CD4-positive, alpha-beta T cell treated with Interleukin-21 for 1 hour (primary cell): ENCODE measurements around the gene MAP3K4.
"Not testable (repeated sequence)": the region's sequence is repeated elsewhere in the genome, so short reads cannot be mapped to it uniquely, and the experiment has no call there.

Source experiments
- DNase-seq: peaks from one replicate; pipeline ENCODE4 v3.0.0-alpha.2; 2020

The MAP3K4 gene

DNA sequence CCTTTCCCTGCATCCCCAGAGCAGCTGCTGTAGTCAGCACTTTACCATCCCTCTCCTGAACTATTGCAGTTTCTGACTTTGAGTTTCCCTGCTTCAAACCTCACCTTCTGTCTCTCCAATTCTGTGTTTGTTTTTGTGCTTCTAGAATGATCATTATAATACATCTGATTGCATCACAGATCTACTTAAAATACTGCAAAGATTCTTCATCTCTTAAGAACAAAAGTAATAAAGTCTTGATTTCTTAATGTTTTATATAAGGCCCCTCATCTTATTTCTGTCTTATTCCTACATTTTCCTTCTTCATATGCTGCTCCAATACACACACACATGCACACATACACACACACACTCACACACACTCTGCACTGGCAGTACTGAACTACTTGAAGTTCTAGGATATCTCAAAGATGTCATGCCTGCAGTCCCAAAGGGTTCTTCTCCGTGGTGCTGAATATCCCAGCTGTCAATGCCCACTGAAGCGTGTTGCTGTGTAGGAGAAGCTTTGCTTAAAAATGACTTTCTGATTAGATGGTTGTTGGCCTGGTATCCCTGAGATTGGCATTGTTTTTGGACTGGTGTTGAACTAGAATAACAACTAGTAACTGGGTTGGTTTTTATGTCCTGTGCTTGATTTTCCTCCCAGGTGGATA, 97.2 kb downstream of the MAP3K4 start:
- DNase-seq = no peak

- DNase-seq = no peak
Measured at GRCh38 chr6:161091151-161091550, 99.6 kb downstream of the MAP3K4 start.

- no peak for DNase-seq
Measured at GRCh38 chr6:161091972-161092701, 100.6 kb downstream of the MAP3K4 start.

GRCh38 chr6:161094955-161095354, 103.4 kb downstream of the MAP3K4 start:
- DNase-seq = no peak

DNA sequence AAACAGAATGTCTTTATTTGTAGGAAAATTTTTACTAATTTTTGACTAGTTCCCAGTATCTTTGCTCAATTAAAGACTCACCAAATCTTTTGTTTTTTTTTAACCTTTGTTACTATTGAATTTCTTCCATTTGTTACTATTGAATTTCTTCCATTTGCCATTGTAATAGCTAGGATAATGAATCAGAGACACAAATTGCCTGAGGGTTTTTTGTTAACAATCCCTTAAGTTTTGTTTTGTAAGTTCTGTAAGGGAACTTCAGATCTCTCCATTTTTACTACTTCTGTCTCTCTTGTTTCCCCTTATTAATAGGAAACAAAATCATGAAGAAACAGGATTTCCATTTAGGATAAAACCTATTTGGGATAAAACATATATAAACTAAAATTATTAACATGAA, 104.3 kb downstream of the MAP3K4 start:
- DNase-seq = no peak

- DNase-seq = no peak
Measured at GRCh38 chr6:161100072-161100471, 108.5 kb downstream of the MAP3K4 start.

DNA sequence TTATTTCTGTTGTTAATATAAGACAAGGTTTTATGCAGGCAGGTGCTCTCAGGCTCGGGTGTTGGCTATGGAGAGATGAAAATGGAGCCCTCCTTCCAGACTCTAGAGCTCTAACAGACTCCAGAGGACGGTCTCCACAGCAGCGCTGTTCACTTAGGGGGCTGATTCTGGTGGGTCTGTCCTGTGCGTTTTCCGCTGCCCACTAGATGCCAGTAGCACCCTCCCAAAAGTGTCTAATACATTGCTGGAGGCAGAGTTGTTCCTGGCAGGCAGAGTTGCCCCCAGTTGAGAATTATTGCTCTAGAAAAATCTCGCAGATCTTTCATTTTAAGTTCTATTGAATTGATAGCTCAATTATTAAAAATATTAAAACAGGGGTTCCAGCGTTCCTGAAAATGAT, 109.9 kb downstream of the MAP3K4 start:
- DNase-seq = no peak

DNA sequence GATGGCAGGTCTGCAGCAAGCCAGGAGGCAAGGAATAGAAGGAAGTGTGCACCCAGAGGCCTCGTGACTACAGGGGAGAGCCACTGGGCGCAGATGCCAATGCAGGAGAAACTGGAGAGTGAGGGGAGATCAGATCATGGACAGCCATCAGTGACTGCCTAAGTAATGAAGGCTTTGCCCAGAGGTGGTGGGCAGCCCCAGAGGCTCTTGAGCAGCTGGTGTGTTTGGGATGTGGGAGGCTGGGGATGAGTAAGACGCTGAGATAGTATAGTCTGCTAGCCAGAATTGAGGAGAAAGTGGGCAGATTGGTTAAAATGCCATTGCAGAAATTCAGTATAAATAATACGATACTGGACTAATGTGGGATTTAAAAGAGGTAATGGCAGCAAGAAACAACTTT, 111.9 kb downstream of the MAP3K4 start:
- DNase-seq = no peak

DNA sequence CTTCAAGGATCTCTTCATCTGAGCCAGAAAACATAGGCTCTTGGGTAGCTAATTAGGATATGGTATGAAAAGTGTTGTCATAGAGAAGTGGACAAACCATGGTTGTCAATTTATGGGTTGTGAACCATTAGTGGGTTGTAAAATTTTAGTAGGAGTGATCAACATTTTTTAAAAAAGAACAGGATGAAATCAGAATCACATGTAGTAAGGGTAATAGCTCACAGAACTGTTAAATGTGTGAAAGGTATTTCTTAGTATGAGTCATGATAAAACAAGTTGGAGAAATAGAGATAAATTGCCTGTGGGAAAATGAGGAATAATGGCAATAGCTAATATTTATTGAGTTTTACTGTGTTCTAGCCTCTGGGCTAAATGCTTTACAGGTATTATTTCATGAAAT, 113.4 kb downstream of the MAP3K4 start:
- DNase-seq = no peak

- no peak for DNase-seq
Measured at GRCh38 chr6:161105408-161105807, 113.8 kb downstream of the MAP3K4 start.

- DNase-seq = no peak
Measured at GRCh38 chr6:161107779-161108730, 116.5 kb downstream of the MAP3K4 start.

DNA sequence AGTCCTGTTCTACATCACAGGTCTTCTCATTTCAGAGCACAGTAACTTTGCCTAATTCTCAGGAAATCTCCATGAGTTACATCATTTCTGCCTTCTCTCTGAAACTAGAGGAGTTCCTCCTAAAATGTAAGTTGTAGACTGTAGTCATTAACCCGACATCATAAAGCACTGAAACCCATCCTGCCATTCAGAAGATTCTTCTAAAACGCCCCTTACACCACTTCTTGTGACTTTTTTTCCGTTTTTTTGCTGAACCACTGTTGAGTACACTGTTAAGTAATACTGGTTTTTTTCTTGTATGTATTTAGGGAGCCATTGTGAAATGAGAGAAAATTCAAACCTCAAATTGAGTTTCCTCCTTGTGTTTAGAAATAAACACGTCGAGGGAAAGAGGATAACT, 117.3 kb downstream of the MAP3K4 start:
- DNase-seq = no peak

- DNase-seq = no peak
Measured at GRCh38 chr6:161109366-161109765, 117.8 kb downstream of the MAP3K4 start.

DNA sequence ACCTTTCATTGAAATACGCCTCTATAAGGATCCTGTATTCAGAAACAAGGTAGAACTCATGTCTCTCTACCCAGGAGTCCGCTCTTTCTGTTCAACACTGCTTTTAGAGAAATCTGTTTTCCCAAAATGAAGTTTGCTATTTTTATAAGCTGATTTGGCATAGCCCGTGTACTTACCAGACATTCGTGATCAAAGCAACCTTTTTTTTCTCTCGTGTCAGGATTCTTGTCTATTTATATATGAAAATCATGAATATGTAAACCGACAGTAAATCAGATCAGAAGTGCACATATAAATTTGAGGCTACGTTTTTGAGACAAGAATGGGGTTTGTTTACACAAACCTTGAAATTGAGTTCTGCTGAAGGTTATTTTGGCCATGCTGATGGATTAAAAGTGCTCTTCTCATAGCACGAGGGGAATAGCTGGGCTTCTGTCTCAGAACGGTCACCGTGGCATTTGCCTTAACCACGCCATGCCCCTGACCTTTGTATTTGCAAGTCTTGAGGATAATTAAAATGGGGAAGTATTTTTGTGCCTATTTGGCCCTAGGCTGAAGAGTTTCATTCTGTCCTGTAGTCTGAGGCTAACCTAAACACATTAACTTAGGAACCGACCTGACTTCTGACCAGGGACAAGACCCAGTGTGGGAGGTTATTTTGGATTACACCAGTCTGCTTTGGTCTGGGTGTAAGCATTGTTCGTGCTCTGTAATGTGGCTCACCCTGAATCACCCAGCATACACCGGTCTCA, 118.6 kb downstream of the MAP3K4 start:
- no peak for DNase-seq

GRCh38 chr6:161111261-161111660, 119.7 kb downstream of the MAP3K4 start:
- peak; percentile 19 for DNase-seq

- DNase-seq = no peak
Measured at GRCh38 chr6:161115468-161115867, 123.9 kb downstream of the MAP3K4 start.

DNA sequence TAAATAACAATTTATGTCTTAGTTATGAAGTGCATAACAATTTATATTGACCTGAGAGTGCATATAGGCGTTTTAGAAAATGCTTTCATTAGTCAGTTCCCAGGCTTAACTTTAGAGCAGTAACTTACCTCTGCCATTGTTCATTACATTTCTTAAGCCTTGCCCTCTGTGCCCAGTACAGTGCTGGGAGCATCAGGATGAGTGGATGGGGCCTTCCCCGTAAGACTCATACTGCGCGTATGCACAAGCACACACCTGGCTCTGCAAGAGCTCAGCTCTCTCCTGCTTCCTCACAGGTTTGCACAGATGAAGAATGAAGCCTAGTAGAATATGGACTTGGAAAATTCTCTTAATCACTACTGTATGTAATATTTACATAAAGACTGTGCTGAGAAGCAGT, 125.0 kb downstream of the MAP3K4 start:
- DNase-seq = no peak

DNA sequence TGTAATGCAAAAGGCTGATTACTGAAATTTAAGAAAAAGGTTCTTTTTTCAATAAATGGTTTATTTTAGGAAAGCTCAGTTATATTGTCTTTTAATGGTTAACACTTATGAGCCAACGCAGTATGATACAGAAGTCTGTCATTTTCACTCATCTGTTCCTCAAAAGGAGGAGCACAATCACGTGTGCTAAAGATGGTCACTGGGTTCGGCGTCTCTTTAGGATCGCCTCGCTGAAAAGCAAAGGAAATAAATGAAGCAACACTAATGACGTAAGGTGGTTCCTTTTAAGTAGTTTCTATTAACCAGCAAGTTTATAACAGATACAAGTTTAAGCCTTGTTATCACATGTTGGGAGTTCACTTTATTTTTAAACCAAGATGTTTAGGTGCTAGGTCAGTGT, 125.7 kb downstream of the MAP3K4 start:
- DNase-seq = peak; percentile 8

DNA sequence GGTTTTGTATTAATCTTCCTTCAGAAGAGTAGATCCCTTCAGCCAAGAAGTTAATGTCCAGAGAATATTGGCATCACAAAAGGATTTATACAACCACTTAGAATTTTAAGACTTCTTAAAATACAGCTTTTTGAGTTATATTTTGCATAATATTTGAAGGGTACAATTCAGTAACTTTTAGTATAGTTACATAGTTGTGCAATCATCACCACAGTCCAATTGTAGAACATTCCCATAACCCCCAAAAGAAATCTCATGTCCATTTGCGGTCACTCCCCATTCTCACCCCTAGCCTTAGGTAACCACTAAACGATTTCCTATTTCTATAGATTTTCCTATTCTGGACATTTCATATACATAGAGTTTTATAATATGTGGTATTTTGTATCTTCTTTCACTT, 126.4 kb downstream of the MAP3K4 start:
- no peak for DNase-seq

GRCh38 chr6:161123319-161123718, 131.8 kb downstream of the MAP3K4 start:
- DNase-seq = not testable (repeated sequence)

DNA sequence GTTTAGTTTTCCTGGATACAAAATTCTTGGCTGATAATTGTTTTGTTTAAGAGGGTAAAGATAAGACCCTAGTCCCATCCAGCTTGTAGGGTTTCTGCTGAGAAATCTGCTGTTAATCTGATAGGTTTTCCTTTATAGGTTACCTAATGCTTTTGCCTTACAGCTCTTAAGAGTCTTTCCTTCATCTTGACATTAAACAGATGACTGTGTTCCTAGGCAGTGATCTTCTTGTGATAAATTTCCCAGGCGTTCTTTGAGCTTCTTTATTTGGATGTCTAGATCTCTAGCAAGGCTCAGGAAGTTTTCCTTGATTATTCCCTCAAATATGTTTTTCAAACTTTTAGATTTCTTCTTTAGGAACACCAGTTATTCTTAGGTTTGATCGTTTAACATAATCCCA, 134.0 kb downstream of the MAP3K4 start:
- DNase-seq = no peak

- DNase-seq = no peak
Measured at GRCh38 chr6:161127071-161127740, 135.6 kb downstream of the MAP3K4 start.
